ENCODE results near the gene TMX3. TPM values are rescaled to one million over a fixed set of nuclear protein-coding genes. Genes with fewer than 3 reads are reported as not detected.

Gene TMX3, protein sequence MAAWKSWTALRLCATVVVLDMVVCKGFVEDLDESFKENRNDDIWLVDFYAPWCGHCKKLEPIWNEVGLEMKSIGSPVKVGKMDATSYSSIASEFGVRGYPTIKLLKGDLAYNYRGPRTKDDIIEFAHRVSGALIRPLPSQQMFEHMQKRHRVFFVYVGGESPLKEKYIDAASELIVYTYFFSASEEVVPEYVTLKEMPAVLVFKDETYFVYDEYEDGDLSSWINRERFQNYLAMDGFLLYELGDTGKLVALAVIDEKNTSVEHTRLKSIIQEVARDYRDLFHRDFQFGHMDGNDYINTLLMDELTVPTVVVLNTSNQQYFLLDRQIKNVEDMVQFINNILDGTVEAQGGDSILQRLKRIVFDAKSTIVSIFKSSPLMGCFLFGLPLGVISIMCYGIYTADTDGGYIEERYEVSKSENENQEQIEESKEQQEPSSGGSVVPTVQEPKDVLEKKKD
- 62.1 and 71.7 TPM in 2 replicates for total RNA-seq (2014; rRNA removed; shearing (Covaris generic))

- peak; percentile 94 for DNase-seq (ENCODE audit: low read depth)
Observed at GRCh38 chr18:68714712-68715496, at the start of gene TMX3. Gene TMX3 (minus strand): TSS chr18:68715108. CDS start chr18:68714981, 127 bp downstream.

DNA sequence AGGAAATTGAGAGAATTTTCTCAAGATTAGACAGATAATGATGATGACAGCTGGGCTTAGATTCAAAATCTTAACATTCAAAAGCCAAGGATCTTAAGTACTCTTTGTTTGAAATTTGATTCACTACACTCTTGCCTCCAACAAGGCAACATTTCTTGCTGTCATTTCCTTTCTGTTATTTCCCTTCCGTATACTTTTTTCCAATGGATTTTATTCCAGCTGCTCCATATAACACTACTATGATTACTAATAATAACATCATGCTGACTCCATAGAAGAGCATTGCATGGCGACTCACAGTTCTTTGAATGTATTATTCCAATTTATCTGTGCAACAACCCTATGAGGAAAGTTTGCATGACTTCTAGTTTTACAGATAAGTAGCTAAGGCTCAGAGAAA lies 49.1 kb upstream of the TMX3 start:
- no peak for DNase-seq (ENCODE audit: low read depth)

GRCh38 chr18:68763083-68763482 lies 48.2 kb upstream of the TMX3 start:
- peak; percentile 50 for DNase-seq (ENCODE audit: low read depth)

DNA sequence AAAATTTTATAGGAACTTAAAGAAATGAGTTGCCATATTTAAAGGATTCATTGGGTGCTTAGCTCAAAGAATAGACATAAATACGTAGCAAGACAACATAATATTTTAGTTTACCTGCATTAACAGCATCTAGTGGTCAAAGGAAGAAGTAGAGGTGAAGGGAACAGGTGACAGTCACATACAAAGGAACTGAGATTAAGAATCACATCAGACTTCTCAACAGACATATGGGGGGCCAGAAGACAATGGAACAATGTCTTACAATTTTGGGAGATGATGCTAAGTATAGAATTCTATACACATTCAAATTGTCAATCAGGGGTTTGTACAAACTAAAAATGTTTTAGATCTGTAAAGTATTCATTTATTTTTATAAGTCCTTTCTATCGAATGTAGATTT lies 44.4 kb upstream of the TMX3 start:
- DNase-seq (ENCODE audit: low read depth), result no peak

- DNase-seq (ENCODE audit: low read depth), result no peak
Observed at GRCh38 chr18:68757126-68757525, 42.2 kb upstream of the TMX3 start.

DNA sequence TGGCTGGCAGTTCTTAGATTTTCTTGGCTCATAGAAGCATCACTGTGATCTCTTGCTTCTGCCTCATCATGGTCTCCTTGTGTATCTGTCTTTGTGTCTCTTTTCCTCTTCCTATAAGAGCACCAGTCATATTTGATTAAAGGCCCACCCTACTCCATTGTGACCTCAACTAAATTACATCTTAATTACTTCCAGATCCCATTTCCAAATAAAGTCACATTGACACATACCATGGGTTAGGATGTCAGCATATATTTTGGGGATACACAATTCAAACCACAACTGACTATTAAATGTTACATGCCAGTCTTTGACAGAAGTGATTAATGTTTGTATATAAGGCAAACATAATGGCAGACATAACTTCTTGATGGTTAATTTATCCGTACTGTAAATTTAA lies 27.3 kb upstream of the TMX3 start:
- peak; percentile 67 for DNase-seq (ENCODE audit: low read depth)

GRCh38 chr18:68740966-68741365 lies 26.1 kb upstream of the TMX3 start:
- DNase-seq (ENCODE audit: low read depth), result no peak

GRCh38 chr18:68739462-68739861 lies 24.6 kb upstream of the TMX3 start:
- DNase-seq (ENCODE audit: low read depth), result no peak

DNA sequence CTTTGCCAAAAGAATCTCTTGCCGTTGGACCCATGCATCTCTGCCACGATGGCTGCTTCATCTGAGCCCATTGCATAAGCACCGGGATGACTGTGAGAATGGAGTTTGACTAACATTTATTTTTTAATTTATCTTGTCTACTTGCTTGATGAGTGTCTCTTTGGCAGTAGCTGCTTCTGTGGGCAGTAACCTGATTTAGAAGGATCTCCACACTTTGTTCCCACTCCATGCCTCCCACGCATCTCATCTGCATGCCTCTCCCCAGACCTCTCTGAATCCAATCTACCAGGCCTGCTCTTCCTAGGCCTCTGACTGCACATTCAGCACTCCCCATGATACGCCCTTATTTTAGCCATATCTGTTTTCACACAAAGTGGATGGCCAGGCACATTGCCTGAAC lies 23.7 kb upstream of the TMX3 start:
- no peak for DNase-seq (ENCODE audit: low read depth)

GRCh38 chr18:68735483-68736343 lies 20.8 kb upstream of the TMX3 start:
- DNase-seq (ENCODE audit: low read depth), result peak; percentile 75

DNA sequence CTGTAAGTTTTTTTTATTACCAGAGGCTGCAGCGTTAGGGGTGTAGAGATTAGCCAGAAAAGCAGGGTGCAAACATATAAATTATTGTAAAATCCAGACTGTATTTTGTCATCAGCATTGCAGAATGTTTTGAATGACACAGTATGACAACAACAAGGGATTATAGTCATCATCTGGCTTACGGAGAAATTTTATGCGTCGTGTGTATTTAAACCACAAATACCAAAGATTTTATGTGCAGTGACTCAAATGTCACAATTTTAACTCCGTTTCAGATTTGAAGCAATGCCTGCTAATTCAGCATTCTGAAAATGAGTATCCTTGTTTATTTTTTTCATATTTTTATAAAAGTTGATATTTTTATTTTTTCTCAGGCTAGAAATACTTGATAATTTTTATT lies 19.4 kb upstream of the TMX3 start:
- peak; percentile 76 for DNase-seq (ENCODE audit: low read depth)

DNA sequence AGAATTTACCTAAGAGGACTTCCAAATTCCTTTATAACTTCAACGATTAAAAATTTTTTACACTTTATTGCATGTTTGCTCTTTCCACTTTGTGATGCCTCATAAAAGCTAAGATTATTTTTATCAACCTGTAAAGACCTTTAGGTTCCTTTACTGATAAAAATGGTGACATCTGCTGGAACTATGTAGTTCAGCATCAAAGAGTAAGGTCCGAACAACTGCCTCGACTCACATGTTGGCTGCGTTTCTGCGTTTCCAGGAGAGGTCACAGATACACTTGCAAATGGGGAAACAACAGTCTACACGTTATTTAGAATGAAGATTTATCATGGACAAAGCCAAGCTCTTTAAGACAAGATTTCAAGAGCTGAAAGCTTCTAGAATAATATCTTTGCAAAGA lies 18.8 kb upstream of the TMX3 start:
- peak; percentile 36 for DNase-seq (ENCODE audit: low read depth)

DNA sequence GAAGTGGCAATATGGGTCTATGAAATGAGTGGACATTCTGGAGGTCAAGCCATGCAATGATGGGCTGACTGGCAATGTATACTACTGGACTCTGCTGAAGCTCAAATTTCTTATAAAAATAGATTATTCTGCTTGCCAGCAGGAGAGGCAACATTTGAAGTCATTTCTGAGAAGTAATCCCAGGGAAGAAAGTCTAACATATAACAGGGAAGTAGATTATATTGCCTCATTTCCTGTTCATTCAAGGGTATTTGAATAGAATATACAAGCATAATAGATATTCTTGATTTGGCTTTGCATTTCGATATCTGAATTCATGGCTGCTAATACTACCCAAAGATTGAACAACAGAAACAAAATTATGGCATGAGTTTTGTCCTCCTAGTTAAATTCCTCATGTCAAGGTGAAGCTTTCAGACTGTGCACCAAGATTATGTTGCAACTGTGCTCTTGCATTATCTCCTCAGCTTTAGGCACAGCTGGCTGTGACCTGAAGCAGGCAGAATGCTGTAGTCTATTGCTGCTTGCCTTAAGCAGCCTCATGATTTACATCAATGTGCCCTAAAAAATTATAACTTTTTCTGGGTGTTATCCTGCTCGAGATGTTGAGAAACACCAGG lies 13.3 kb upstream of the TMX3 start:
- DNase-seq (ENCODE audit: low read depth), result no peak

- no peak for DNase-seq (ENCODE audit: low read depth)
Observed at GRCh38 chr18:68727506-68727905, 12.6 kb upstream of the TMX3 start.

GRCh38 chr18:68725346-68725745 lies 10.4 kb upstream of the TMX3 start:
- peak; percentile 44 for DNase-seq (ENCODE audit: low read depth)

- no peak for DNase-seq (ENCODE audit: low read depth)
Observed at GRCh38 chr18:68724021-68724420, 9.1 kb upstream of the TMX3 start.

- no peak for DNase-seq (ENCODE audit: low read depth)
Observed at GRCh38 chr18:68723539-68723938, 8.6 kb upstream of the TMX3 start.

DNA sequence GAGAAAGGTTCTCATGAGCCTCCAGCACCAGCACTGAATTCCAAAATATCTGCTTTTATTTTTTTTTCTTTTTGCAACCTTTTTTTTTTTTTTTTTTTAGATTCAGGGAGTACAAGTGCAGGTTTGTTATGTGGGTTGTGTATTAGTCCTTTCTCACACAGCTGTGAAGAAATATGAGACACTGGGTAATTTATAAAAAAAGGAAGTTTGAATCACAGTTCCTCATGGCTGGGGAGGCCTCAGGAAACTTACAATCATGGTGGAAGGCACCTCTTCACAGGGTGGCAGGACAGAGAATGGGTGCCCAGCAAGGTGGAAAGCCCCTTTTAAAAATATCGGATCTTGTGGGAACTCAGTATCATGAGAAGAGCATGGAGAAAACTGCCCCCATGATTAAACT lies 7.9 kb upstream of the TMX3 start:
- DNase-seq (ENCODE audit: low read depth), result no peak

GRCh38 chr18:68721681-68722583 lies 7.0 kb upstream of the TMX3 start:
- peak; percentile 42 for DNase-seq (ENCODE audit: low read depth)

- DNase-seq (ENCODE audit: low read depth), result peak; percentile 33
Observed at GRCh38 chr18:68714366-68714711, 569 bp downstream of the TMX3 start.

DNA sequence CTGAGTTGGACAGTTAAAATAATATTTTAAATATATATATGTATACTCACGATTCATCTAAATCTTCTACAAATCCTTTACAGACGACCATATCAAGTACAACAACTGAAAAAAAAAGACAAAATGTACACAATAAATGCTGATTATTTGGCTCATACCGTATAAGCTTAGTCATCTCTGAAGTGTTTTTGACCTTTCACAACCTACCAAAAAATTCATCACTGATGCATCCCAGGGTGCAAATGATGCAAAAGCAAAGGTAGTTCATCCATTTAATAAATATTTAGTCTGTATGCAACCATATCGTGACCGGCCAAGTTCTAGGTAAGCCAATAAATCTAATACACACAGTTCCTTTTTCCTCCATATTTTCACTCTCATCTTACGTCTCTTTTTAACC lies 1.1 kb downstream of the TMX3 start:
- peak; percentile 22 for DNase-seq (ENCODE audit: low read depth)

Data from M059J (cell line).